HG03575 (cell line): ENCODE results near the gene GTF3C1.

ENCODE experiments used
- ATAC-seq: cut with Tn5 transposase; IDR thresholded peaks from one replicate; pipeline ENCODE4 v1.9.1; 2021; ENCODE audit not compliant: unreplicated experiment, insufficient number of reproducible peaks, low FRiP score; ENCODE audit errors: extremely low read depth

The GTF3C1 gene

GRCh38 chr16:27528294-27528693 is 21.4 kb downstream of the GTF3C1 start:
- no peak for ATAC-seq

- no peak for ATAC-seq
These were observed 23.5 kb downstream of the GTF3C1 start for GRCh38 chr16:27526180-27526579.

GRCh38 chr16:27522173-27522707 is 27.5 kb downstream of the GTF3C1 start:
- ATAC-seq = no peak

- ATAC-seq = no peak
These were observed 28.6 kb downstream of the GTF3C1 start for GRCh38 chr16:27520982-27521673.

GRCh38 chr16:27518226-27518625 is 31.5 kb downstream of the GTF3C1 start:
- ATAC-seq = no peak

- no peak for ATAC-seq
These were observed 32.0 kb downstream of the GTF3C1 start for GRCh38 chr16:27517664-27518063.

- no peak for ATAC-seq
These were observed 33.3 kb downstream of the GTF3C1 start for GRCh38 chr16:27516365-27516764.

GRCh38 chr16:27515874-27516353 is 33.8 kb downstream of the GTF3C1 start:
- no peak for ATAC-seq

- no peak for ATAC-seq
These were observed 34.9 kb downstream of the GTF3C1 start for GRCh38 chr16:27514806-27515205.

GRCh38 chr16:27511657-27512448 is 37.9 kb downstream of the GTF3C1 start:
- ATAC-seq = no peak

- no peak for ATAC-seq
These were observed 41.2 kb downstream of the GTF3C1 start for GRCh38 chr16:27508476-27508875.

- no peak for ATAC-seq
These were observed 42.9 kb downstream of the GTF3C1 start for GRCh38 chr16:27506771-27507170.

GRCh38 chr16:27505297-27506236 is 44.1 kb downstream of the GTF3C1 start:
- ATAC-seq = no peak

GRCh38 chr16:27503662-27504061 is 46.1 kb downstream of the GTF3C1 start:
- no peak for ATAC-seq

GRCh38 chr16:27500801-27501200 is 48.9 kb downstream of the GTF3C1 start:
- no peak for ATAC-seq

GRCh38 chr16:27499659-27500055 is 50.1 kb downstream of the GTF3C1 start:
- no peak for ATAC-seq

- no peak for ATAC-seq
These were observed 50.6 kb downstream of the GTF3C1 start for GRCh38 chr16:27498916-27499658.

GRCh38 chr16:27498031-27498825 is 51.5 kb downstream of the GTF3C1 start:
- ATAC-seq = no peak
